Testis (tissue), 3 donors: Measurements from ENCODE around the gene HLCS. TPM values are rescaled to one million over a fixed set of nuclear protein-coding genes. Genes with fewer than 3 reads are reported as not detected.

Experiments used
- DNase-seq: peaks from one replicate; pipeline ENCODE4 v3.0.0-alpha.2; 2019
- H3K27ac ChIP-seq, 2 donors: fragments of 200-600 bp; sonication (generic); one replicate each; pipeline ENCODE4 v1.5.1; 2019
- H3K27me3 ChIP-seq: fragments of 200-600 bp; sonication (generic); one replicate; pipeline ENCODE4 v1.5.1; 2019
- H3K36me3 ChIP-seq: fragments of 200-600 bp; sonication (generic); one replicate; pipeline ENCODE4 v1.5.1; 2017; ENCODE audit warnings: low read depth; ENCODE audit errors: missing control alignments
- H3K4me1 ChIP-seq: fragments of 200-600 bp; sonication (generic); one replicate; pipeline ENCODE4 v1.5.1; 2019
- H3K4me3 ChIP-seq, 2 donors: fragments of 200-600 bp; sonication (generic); one replicate each; pipeline ENCODE4 v1.5.1; 2017 to 2019
- H3K9me3 ChIP-seq: fragments of 200-600 bp; sonication (generic); one replicate; pipeline ENCODE4 v1.5.1; 2017
- POLR2A ChIP-seq: fragments of 450-650 bp; IDR thresholded peaks from one replicate; pipeline ENCODE4 v1.6.1; 2017; ENCODE audit warnings: antibody characterized with exemption, mild to moderate bottlenecking, moderate library complexity
- WGBS, 2 donors: methylation state at CpG; one replicate each; pipeline ENCODE4 v1.1.5; 2018; 5-methylcytosine and 5-hydroxymethylcytosine counted together
- intact Hi-C: fragments of 100-400 bp; cut with DNase I; formaldehyde crosslinking; loops from one replicate; pipeline ENCODE4 v1.15.1; 2023; ENCODE audit warnings: low total_unique reads
- polyA plus RNA-seq: library from polyadenylated mRNA; stranded (reverse); fragments of 350-450 nt; fragmentation: Illumina TruSeq; extraction: RNeasy Lipid Tissue Mini Kit (QIAGEN cat#74804); gene quantifications from one replicate; pipeline ENCODE4 v1.2.3, GENCODE V29; 2014; ENCODE audit warnings: low read depth, low replicate concordance; ENCODE audit not compliant: insufficient read depth
- total RNA-seq, 2 donors: library from RNA; depleted of rRNA; stranded (reverse); fragments of >200 nt; gene quantifications; one replicate each; pipeline ENCODE4 v1.2.3, GENCODE V29; 2016
- TF ChIP-seq, protein P1 (sequence below), 3 experiments: fragments of 450-650 bp in 2 of 3; fragments of 200-600 bp in 1 of 3; sonication (generic) in 1 of 3; IDR thresholded peaks; one replicate each; pipeline ENCODE4 v1.5.1; 2016 to 2019; ENCODE audit warnings: antibody characterized with exemption in 3 of 3, mild to moderate bottlenecking in 2 of 3, moderate library complexity in 1 of 3

HLCS gene
- total and polyA plus RNA-seq, 3 donors from 2014 or later: 19.5 to 38.1 (median 30.1) TPM

DNA sequence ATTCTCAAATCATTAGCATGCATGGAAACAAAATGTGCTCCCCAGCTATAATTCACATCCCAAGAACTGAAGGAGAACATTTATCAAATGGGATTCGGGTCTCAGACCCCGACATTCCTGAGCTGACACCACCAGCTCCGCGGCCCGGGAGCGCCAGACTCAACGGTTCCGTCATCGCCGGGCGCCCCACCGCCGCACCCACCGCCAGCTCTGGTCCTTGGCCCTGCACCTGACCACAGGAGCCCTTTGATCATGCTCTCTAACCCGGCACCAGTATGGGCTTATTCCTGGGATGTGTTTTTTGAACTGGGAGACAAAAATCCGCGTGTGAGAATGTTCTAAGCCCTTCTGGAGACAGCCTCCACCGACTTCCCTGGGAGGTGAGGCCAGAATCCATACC, 43.6 kb downstream of the HLCS start:
- H3K27ac ChIP-seq: no peak overlapping the region
- no peak for DNase-seq

DNA sequence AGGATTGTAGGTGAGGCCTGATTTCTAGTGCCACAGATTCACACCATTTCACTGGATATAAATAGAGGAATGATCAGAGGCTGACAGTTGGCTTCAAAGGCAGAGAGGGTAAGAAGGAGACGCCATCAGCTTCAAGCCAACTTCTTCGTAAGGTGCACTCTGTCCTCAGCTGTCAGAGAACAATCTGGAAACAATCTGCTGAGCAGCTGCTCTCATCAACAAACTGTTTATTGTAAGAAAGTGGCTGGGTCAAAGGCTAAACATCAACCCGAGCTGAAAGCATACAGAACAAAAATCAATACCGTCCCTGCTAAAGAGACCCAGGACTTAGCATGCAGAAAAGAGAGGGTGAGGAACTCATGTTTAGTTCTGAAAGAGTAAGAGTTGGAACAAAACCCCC, 48.2 kb downstream of the HLCS start:
- no peak for DNase-seq
- Histone ChIP-seq H3K27me3 (no peaks in the 10 kb centered on the region), H3K4me3 (no peak overlapping the region), H3K4me1 (no peaks in the 10 kb centered on the region), H3K36me3 (no peaks in the 10 kb centered on the region), H3K9me3 (no peaks in the 10 kb centered on the region), H3K27ac (no peak overlapping the region)
- intact Hi-C loops: no loop called here
- TF ChIP-seq, protein P1, sequence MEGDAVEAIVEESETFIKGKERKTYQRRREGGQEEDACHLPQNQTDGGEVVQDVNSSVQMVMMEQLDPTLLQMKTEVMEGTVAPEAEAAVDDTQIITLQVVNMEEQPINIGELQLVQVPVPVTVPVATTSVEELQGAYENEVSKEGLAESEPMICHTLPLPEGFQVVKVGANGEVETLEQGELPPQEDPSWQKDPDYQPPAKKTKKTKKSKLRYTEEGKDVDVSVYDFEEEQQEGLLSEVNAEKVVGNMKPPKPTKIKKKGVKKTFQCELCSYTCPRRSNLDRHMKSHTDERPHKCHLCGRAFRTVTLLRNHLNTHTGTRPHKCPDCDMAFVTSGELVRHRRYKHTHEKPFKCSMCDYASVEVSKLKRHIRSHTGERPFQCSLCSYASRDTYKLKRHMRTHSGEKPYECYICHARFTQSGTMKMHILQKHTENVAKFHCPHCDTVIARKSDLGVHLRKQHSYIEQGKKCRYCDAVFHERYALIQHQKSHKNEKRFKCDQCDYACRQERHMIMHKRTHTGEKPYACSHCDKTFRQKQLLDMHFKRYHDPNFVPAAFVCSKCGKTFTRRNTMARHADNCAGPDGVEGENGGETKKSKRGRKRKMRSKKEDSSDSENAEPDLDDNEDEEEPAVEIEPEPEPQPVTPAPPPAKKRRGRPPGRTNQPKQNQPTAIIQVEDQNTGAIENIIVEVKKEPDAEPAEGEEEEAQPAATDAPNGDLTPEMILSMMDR (IDR thresholded peaks at IDR 0.05): no peak
- no peak for TF ChIP-seq POLR2A
- 77 to 85% methylated on average over 4 of the region's 4 CpGs for WGBS, 2 donors

More for the DNA sequence above, 43.6 kb downstream of the HLCS start:
- intact Hi-C loops: no loop called here
- no peaks in the 10 kb centered on the region for H3K27me3 ChIP-seq
- WGBS, 2 donors: 87 to 89% methylated on average over 7 to 18 of the region's 18 CpGs
- no peaks in the 10 kb centered on the region for H3K4me1 ChIP-seq
- TF ChIP-seq POLR2A: no peak
- TF ChIP-seq, protein P1 (IDR thresholded peaks at IDR 0.05): no peak
- H3K9me3 ChIP-seq: no peaks in the 10 kb centered on the region
- no peak overlapping the region for H3K4me3 ChIP-seq
- H3K36me3 ChIP-seq: no peaks in the 10 kb centered on the region

DNA sequence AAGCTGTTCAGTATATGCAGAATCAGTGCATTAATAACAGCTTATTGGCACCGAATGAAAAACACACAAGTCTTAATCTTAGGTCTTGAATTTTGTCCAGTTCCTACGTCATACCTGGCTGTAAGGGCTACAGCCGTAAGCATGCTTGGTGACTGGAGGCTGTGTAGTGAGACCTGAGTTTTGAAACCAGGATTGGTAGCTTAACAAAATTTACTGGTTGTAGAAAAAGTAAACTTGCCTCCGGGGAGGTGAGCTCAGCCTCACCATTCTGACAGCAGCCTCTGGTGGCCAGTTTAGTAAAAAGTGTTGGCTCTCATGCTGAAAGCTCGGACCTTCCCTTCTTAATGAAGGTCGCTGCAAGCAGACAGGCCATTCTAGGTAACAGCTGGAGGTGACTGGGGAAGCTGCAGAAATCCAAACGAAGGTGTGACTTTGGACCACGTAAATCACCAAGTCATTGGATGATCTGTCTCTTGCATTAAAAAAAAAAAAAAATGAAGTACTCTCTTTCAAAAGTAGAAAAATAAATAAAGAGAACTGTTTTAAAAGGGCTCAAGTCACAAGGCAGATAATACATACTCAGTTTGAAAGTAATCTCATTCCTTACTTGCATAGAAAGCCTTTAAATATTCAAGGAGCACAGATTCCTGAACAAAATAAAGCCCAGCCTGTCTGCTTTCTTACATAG, 48.9 kb downstream of the HLCS start:
- H3K27ac ChIP-seq: no peak overlapping the region
- 64 to 73% methylated on average over 8 of the region's 8 CpGs for WGBS, 2 donors
- peak; percentile 28 for DNase-seq
- TF ChIP-seq, protein P1 (IDR thresholded peaks at IDR 0.05): peak in 1 of 3 experiments; percentile 6
- TF ChIP-seq POLR2A: no peak
- intact Hi-C loops: no loop called here
- no peaks in the 10 kb centered on the region for H3K36me3 ChIP-seq
- no peaks in the 10 kb centered on the region for H3K27me3 ChIP-seq
- no peaks in the 10 kb centered on the region for H3K4me1 ChIP-seq
- H3K4me3 ChIP-seq: no peak overlapping the region
- no peaks in the 10 kb centered on the region for H3K9me3 ChIP-seq

- H3K4me1 ChIP-seq: no peaks in the 10 kb centered on the region
- H3K27ac ChIP-seq: no peak overlapping the region
- no peak overlapping the region for H3K4me3 ChIP-seq
- WGBS, 2 donors: 95 to 96% methylated on average over 3 of the region's 3 CpGs
- no peaks in the 10 kb centered on the region for H3K36me3 ChIP-seq
- no peaks in the 10 kb centered on the region for H3K27me3 ChIP-seq
- DNase-seq: no peak
- H3K9me3 ChIP-seq: no peaks in the 10 kb centered on the region
- TF ChIP-seq POLR2A: no peak
- TF ChIP-seq, protein P1 (IDR thresholded peaks at IDR 0.05): no peak
- intact Hi-C loops: no loop called here
Measured at GRCh38 chr21:36916718-36917117, 49.8 kb downstream of the HLCS start.

- DNase-seq: no peak
- Histone ChIP-seq H3K9me3 (no peaks in the 10 kb centered on the region), H3K4me3 (no peak overlapping the region), H3K27ac (no peak overlapping the region), H3K4me1 (no peaks in the 10 kb centered on the region), H3K27me3 (no peaks in the 10 kb centered on the region), H3K36me3 (no peaks in the 10 kb centered on the region)
- intact Hi-C loops: no loop called here
- TF ChIP-seq, protein P1 (IDR thresholded peaks at IDR 0.05): no peak
- no peak for TF ChIP-seq POLR2A
- 95 to 97% methylated on average over 8 of the region's 8 CpGs for WGBS, 2 donors
Measured at GRCh38 chr21:36915696-36916245, 50.7 kb downstream of the HLCS start.
